ENCODE data around the gene ATP5PD. TPM values are rescaled to one million over a fixed set of nuclear protein-coding genes. Genes with fewer than 3 reads are reported as not detected.

ATP5PD gene
- total and polyA plus RNA-seq, 2 of the 13 experiments (the other 11 are each of a cell fraction or from before 2014, with no cell fraction given) = 158 to 428 TPM

GRCh38 chr17:75049057-75049456 lies 2.3 kb upstream of the ATP5PD start:
- in situ Hi-C loops (cut with HindIII; ENCODE audit: extremely low pct_ligation_motif_present, low pct_unique_long_range_greater_than_20kb) (no loop called here), intact Hi-C loops (cut with micrococcal nuclease; ENCODE audit: unreplicated experiment) (loop anchor here (5.0 kb wide), 1 partner anchor 38 kb away; the partner anchor contains the start of gene SLC16A5)
- H3K4me2 ChIP-seq (ENCODE audit: low read depth, low read length) = peak overlapping the region; percentile 93
- H2AFZ ChIP-seq (ENCODE audit: low read length) = no peak overlapping the region
- H3K27me3 ChIP-seq (ENCODE audit: control insufficient read depth in 1 of 2, insufficient read depth in 2 of 2, low read length in 2 of 2) = no peaks in the 10 kb centered on the region; a peak in 1 of 5 replicates
- ATAC-seq (no peak), DNase-seq (ENCODE audit: low spot score) (peak; percentile 44), FAIRE-seq (peak; percentile 32)
- ChIA-PET CTCF (ENCODE audit: low intra/inter-chr PET ratio, low total read pairs) (no interaction called here), POLR2A (interaction anchor here (0.5 to 4.8 kb wide), 12 partner anchors 14 to 106 kb away, joined by 3 to 76 read pairs (median 6); partner anchors contain the start of genes ARMC7, MRPL58 and NT5C)
- H3K9ac ChIP-seq (ENCODE audit: insufficient read depth, low read depth, low read length) = peak overlapping the region; percentile 92; the same call in 1 of the 2 replicates
- H3K79me2 ChIP-seq (ENCODE audit: insufficient read depth, low read length) = peaks cover 29% of the 10 kb centered on the region
- 66% methylated on average over 5 of the region's 5 CpGs for WGBS (ENCODE audit: low lambda C conversion rate)
- H3K27ac ChIP-seq (ENCODE audit: extremely low read length, insufficient read depth, low read length) = no peak overlapping the region
- no peaks in the 10 kb centered on the region; the same call in 1 of the 2 replicates for H4K20me1 ChIP-seq (ENCODE audit: insufficient read depth, low read length)
- no peaks in the 10 kb centered on the region for H3K9me3 ChIP-seq (ENCODE audit: low read length)
- BruUV-seq (replicated peaks) = no TSS peak
- H3K4me3 ChIP-seq (replicated peaks in 1 of 3; ENCODE audit: insufficient read depth in 1 of 3, low read depth in 2 of 3, low read length in 3 of 3) = peak overlapping the region in 1 of 3 experiments; percentile 90; a peak in 1 of 6 replicates
- TF ChIP-seq EP300 (IDR thresholded peaks at IDR 0.05; ENCODE audit: low read depth in 2 of 2, low read length in 2 of 2) (no peak), EP300 (CRISPR knock-in tag; IDR thresholded peaks at IDR 0.05; ENCODE audit: borderline replicate concordance) (no peak), ELF3 (CRISPR knock-in tag; IDR thresholded peaks at IDR 0.05) (0 out of 2 replicates have a peak, but pooled peaks have one; percentile 11), SOX13 (IDR thresholded peaks at IDR 0.05) (no peak), SOX13 (CRISPR knock-in tag; conservative IDR thresholded peaks at IDR 0.05 in 1 of 2, IDR thresholded peaks at IDR 0.05 in 1 of 2) (peak in 1 of 2 experiments; percentile 32; a peak in 1 of 4 replicates), ZBTB33 (CRISPR knock-in tag; IDR thresholded peaks at IDR 0.05) (peak; percentile 72; the same call in 1 of the 2 replicates), PBX2 (CRISPR knock-in tag; IDR thresholded peaks at IDR 0.05) (peak; percentile 51; the same call in 1 of the 2 replicates), NFYB (CRISPR knock-in tag; IDR thresholded peaks at IDR 0.05) (0 out of 2 replicates have a peak, but pooled peaks have one; percentile 12), SAP130 (CRISPR knock-in tag; IDR thresholded peaks at IDR 0.05; ENCODE audit: low read depth) (0 out of 2 replicates have a peak, but pooled peaks have one; percentile 15), SP5 (CRISPR knock-in tag; IDR thresholded peaks at IDR 0.05; ENCODE audit: borderline replicate concordance, low read depth) (peak; percentile 57; the same call in 1 of the 2 replicates), DDIT3 (CRISPR knock-in tag; IDR thresholded peaks at IDR 0.05) (no peak), ZBTB42 (CRISPR knock-in tag; IDR thresholded peaks at IDR 0.05) (no peak), ZFAT (CRISPR knock-in tag; conservative IDR thresholded peaks at IDR 0.05) (no peak)
- peaks cover 11 to 30% of the 10 kb centered on the region in 2 experiments for H3K36me3 ChIP-seq (replicated peaks in 1 of 2; ENCODE audit: control insufficient read depth in 1 of 2, insufficient read depth in 2 of 2, low read length in 2 of 2)
- H3K4me1 ChIP-seq (ENCODE audit: insufficient read depth, low read length) = peaks cover 29% of the 10 kb centered on the region
